GM18505 (cell line): ENCODE data around the gene P2RX6.

Experiments
- ATAC-seq: cut with Tn5 transposase; IDR thresholded peaks from one replicate; pipeline ENCODE4 v1.9.1; 2021; ENCODE audit not compliant: unreplicated experiment
- POLR2A ChIP-seq: IDR thresholded peaks from 4 replicates; pipeline ENCODE4 v1.6.1; 2011; ENCODE audit warnings: borderline replicate concordance; ENCODE audit not compliant: insufficient read depth, insufficient read length; ENCODE audit errors: extremely low read depth

P2RX6 gene

DNA sequence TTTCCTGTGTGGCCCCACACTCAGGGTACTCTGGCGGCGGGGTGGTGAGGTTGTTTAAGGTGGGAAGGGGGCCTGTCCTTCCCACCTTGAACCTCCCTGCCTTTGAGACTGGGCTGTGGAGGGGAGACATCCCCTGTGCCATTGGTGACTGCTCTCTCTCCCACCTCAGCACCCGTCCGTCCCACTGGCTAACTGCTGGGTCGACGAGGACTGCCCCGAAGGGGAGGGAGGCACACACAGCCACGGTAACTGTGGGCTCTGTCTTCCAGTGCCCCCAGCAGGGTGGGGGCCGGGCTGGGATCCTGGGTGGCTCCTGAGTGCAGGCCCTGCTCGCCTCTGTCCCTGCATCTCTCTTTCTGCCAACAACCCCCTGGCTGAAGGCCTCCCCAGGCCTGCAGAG, 7.5 kb downstream of the P2RX6 start:
- no peak for TF ChIP-seq POLR2A
- no peak for ATAC-seq

DNA sequence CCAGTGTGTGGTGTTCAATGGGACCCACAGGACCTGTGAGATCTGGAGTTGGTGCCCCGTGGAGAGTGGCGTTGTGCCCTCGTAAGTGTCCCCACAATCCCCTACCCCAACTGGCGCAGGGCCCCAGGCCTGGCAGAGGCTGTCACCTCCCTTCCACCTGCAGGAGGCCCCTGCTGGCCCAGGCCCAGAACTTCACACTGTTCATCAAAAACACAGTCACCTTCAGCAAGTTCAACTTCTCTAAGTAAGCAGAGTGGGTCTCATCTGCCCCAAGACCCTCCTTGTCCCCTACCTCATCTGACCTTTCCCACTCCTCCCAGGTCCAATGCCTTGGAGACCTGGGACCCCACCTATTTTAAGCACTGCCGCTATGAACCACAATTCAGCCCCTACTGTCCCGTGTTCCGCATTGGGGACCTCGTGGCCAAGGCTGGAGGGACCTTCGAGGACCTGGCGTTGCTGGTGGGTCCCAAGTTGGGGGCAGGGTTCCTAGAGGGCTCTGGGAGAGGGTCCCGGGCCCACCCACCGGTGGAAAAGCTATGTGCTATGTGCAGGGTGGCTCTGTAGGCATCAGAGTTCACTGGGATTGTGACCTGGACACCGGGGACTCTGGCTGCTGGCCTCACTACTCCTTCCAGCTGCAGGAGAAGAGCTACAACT, 8.1 kb downstream of the P2RX6 start:
- TF ChIP-seq POLR2A: no peak
- ATAC-seq: no peak

DNA sequence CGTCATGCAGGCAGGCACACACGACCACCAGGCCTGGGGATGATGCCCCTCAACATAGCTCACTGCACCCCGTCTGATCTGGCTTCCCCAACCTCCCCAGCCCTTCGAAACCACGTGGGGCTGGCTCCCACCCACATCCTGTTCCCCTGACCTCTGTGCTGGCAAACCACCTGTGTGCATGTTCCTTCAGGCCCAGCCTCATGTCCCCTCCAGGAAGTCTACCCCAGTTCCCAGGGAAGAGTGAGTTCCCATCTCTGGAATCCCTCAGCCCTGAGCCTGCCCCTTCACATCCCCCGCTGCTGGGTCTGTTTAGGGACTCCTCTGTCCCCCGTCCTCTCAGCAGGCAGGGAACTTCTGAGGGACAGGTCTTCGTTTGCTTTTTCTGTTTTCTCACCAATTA, 10.3 kb downstream of the P2RX6 start:
- no peak for ATAC-seq
- no peak for TF ChIP-seq POLR2A

DNA sequence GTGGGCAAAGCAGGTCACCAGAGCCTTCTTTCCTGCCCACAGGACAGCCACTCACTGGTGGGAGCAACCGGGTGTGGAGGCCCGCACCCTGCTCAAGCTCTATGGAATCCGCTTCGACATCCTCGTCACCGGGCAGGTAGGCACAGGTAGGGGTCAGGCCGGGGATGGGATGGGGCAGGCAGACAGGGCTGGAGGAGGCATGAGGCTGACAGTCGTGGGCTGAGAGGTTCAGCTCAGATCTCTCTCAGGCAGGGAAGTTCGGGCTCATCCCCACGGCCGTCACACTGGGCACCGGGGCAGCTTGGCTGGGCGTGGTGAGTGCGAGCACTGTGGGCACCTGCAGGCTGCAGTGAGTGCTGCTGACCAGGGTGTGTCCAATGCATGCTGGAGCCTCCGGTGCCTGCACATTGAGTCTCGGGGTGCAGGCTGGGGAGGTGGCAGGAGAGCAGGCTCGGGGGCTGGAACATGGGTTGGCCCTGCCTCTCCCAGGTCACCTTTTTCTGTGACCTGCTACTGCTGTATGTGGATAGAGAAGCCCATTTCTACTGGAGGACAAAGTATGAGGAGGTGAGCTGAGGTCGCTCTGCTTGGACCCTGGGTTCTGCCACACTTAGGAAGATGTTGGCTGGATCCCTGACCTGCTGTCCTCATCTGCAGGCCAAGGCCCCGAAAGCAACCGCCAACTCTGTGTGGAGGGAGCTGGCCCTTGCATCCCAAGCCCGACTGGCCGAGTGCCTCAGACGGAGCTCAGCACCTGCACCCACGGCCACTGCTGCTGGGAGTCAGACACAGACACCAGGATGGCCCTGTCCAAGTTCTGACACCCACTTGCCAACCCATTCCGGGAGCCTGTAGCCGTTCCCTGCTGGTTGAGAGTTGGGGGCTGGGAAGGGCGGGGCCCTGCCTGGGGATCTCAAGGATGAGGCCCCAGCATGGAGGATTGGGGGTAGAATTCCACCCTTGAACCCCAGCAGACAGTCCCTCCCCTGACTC, 11.1 kb downstream of the P2RX6 start:
- no peak for TF ChIP-seq POLR2A
- ATAC-seq: no peak

DNA sequence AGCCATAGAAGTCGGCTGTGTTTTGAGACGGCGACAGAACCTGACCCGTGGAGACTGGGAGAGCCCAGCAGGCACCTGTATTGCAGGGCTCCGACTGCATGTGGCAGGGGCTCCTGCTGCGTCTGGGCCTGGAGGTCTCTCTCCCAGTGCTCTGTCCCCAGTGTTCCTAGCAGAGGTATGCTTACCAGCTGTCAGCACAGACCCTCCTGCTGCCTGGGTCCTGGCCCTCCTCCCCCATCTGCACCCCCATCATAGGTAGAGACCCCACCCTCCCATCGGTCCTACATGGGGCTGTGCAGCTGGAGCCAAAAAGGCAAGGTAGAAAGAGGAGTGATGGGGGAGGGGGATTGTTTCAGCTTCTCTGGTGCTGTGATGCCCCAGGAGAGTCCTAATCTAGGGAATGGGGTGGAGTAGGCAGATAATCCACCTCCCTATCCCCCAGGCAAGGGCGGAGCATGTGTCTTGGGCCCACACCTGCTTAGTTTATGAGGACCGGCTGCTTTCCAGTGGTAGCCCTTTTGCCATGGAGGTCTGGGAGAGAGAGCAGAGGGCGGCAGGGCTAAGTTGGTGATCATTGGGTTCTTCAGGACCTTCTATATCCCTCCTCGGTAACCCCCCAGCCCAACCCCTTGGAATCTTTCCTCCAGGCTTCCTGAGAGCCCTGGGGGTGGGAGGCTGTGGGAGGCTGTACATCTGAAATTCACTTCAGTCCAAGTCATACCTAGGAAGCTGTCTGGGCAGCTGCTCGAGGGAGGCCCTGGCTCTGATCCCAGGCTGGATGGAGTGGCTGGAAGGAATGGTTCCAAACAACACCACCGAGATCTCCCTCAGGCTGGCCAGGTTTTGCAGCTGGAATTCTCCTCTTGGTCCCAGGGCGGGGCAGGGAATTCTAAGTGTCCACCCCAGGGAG, 12.1 kb downstream of the P2RX6 start:
- no peak for ATAC-seq
- no peak for TF ChIP-seq POLR2A

DNA sequence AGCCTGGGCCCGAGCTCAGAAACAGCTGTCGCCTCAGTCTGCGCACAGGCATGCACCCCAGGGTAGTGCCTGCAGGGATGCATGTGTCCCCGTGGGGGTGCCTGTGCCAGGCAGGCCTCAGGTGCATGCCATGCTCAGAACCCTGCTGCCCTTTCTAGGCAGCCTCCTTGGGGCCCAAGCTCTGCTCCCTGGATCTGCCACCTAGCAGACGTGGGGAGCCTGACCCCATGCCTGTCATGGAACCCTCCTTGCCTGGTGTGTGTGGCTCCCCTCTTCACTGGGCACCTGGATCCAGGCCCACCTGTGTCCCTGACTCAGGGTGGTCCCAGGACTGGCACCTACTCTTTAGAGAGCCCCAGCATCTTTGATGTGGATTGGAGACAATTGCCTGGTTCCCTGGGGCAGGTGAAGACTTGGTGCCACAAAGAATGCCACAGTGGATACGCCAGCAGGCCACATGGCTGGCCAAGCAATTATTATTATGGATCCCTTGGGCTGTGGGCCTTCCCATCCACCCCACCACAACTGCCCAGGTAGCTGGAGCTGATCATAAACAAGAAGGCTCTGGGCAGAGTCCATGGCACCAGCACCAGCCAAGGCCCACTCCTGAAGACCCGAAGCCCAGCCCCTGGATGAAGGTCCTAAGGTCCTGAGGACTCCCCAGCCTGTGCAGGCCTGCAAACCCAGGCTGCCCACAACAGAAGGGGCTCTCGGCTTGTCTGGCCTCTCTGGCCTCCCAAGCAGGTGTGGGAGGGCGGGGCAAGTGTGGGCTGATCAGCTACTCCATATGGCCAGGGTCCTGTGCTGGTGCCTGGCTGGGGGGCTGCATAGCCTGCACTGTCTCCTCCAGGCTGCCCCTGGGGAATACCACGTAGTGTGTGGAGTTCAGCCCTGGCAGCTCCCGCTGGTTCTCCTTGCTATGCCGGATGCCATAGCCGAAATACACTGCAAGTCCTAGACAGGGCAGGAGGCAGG, 13.6 kb downstream of the P2RX6 start:
- no peak for TF ChIP-seq POLR2A
- ATAC-seq: no peak

DNA sequence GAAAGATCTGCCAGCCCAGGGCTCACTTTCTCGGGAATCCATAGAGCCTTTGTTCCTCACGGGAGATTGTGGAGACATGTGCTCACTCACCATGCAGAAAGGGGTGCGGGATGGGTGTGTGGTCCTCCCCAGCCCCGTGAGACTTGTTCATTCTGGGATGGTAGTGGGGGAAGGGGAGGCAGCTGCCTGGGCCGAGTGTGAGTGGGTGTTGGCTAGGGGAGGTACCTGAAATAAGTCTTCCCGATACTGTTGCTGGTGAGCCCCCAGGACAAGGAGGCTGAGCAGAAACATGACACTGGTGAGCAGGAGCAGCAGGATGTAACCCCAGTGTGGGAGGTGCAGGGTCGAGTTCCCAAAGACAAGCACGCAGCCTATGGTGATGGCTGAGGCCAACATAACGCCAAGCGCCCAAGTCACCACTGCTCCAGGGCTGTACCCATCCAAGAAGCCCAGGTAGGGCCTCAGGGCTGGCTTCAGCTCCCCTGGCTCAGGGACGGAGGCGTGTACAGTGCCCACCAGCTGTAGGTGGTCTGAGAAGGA, 14.6 kb downstream of the P2RX6 start:
- ATAC-seq: no peak

DNA sequence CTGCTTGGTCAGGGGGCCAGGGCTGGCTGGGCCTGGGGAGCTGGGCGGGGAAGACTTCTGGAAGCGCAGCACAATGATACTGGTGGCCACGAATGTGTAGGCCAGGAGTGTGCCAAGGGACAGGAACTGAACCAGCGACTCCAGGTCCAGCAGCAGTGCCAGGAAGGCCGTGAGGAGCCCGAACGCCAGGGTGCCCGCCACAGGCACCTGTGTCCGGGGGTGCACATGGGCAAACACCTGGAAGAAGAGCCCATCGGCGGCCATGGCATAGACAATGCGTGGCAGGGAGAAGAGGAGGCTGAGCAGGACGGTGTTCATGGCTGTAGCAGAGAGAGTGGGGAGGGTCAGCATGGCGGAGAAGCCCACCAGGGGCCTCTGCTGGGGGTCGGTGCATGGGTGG, 15.1 kb downstream of the P2RX6 start:
- no peak for ATAC-seq
- no peak for TF ChIP-seq POLR2A

More for the DNA sequence above, 14.6 kb downstream of the P2RX6 start:
- no peak for TF ChIP-seq POLR2A

DNA sequence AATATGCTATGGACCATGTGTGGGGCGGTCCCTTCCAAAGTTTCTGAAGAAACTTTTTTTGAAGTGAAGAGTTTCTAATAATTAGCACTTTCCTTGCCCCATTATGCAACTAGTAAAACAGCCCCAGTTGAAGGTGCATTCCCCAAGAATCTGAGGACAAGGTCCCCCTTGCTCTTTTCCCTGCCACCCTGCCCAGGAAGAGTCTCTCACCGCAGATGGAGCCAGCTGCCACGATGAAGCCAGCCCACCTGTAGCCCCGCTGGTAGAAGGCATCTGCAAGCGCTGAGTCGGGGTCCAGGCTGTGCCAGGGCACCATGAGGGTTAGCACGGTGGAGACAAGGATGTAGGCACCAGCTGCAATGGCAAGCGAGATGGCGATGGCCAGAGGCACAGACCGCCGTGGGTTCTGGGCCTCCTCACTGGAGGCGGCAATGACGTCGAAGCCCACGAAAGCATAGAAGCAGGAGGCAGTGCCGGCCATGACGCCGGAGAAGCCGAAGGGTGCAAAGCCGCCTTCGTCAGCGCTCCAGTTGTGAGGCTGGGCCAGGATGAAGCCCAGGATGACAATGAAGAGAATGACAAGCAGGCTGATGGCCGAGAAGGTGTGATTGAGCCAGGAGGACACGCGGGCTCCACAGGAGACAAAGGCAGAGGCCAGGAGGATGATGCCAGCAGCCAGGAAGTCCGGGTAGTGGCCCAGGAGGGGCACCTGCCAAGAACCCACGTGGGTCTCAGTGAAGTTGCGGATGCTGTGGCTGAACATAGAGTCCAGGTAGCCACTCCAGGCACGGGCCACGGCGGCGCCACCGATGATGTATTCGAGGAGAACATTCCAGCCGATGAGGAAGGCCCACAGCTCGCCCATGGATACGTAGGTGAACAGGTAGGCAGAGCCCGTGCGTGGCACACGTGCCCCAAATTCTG, 15.9 kb downstream of the P2RX6 start:
- no peak for ATAC-seq
- TF ChIP-seq POLR2A: no peak

DNA sequence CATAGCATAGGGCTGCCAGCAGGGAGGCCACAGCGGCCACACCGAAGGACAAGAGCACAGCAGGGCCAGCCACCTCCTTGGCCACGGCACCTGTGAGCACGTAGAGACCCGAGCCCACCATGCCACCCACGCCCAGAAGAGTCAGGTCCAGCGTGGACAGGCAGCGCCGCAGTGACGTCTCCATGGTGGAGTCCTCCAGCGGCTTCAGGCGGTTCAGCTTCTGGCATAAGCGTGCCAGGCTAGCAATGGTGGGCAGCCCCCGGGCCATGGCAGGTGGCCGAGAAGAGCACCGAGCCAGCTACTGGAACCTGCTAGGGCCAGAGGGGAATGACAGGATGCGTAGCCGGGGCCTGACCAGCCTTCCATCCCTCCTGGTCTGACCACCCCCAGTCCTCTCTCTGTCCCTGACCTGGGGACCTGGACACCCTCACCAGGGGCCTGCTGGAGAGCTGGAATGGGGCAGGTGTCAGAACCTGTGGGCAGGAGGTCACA, 16.6 kb downstream of the P2RX6 start:
- TF ChIP-seq POLR2A: no peak
- ATAC-seq: no peak

DNA sequence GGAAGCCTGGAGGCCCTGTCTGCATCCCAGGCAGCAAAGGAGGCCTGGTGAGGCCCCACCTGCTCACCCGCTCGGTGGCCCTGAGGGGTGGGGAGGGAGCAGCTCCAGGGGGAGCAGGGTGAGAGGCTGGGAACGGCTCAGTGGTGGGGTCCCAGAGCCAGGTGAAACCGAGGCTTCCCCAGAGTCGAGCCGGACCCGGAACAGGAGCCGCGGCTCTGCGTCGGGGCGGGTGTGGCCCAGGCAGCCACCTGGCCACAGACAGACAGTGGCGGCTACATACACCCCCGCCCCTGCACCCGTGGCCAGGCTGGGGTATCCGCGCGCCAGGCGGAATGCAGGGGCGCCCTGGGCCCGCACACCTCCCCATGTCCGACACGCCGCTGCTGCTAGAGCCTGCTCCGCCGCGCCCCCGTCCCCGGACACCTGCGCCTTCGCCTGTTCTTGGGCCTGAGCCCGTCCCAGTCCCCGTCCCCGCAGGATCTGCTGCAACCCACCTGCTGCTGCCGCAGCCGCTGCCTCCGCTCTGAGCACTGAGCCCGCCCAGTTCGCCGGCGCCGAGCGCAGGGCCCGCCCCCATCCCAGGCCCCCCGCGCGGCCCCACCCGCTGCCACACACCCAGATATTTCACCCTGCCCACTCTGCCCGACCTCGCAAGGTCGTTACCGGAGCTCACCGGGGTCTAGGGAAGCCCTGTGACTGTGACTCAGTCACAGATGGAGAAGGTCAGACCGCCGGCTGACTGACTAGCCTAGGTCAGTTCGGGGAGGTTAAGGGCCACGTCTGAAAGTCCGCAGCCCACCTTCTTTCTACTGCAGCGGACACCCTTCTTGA, 17.3 kb downstream of the P2RX6 start, which contains the start of gene SLC7A4:
TSS of gene SLC7A4 (minus strand) at position 525 of the 831 bp plus-strand sequence. CDS start 749 bp downstream, outside the sequence.
- TF ChIP-seq POLR2A: no peak
- no peak for ATAC-seq
